GM21619 (cell line): ENCODE measurements around the gene TTLL6.
A peak's percentile ranks its signal among the peaks of the same experiment; 100 is the strongest.
"Not testable (repeated sequence)": the region's sequence is repeated elsewhere in the genome, so short reads cannot be mapped to it uniquely, and the experiment has no call there.

ENCODE experiments used
- ATAC-seq: cut with Tn5 transposase; IDR thresholded peaks from one replicate; pipeline ENCODE4 v1.9.1; 2021; ENCODE audit not compliant: unreplicated experiment

Gene TTLL6

DNA sequence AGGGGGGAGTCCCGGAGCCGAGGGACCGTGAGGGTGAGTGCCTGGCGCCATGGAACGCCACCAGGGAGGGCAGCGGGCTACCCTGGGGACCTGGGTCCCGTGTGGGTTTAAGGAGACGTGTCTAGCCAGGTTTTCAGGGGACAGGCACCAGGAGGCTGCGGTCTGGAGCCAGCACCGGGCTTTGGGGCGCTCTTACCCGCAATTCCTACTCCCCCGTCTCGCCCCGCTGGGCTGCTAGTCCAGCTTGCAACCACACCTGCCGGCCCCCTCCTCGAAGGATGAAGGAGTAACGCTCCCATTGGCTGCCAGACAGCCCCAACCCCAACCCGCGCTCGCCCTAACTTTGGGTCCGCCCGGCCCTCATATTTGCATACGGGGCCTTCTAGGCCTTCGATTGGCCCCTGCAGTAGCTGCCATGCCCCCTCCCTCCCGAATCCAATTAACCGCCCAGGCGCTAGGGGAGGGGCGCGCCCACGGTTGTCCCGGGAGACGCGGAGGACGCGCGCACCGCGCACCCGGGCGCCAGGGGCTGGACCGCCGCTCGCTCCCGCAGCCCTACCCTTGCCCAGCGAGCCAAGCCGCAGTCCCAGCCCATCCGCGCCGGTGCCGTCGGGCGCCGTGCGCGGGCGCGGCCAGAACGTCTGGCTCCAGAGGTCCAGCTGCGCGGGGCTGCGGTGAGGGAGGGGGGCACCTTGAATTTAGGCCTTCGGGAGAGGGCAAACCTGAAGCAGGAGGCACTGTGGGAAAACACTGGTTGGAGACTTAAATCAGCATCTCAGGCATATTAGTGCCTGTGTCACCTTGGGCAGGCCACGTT is at the start of gene TTLL6:
TTLL6 (minus strand) TSS at position 456 of the 817 bp plus-strand sequence; CDS start at position 299, 157 bp downstream.
- ATAC-seq: no peak

DNA sequence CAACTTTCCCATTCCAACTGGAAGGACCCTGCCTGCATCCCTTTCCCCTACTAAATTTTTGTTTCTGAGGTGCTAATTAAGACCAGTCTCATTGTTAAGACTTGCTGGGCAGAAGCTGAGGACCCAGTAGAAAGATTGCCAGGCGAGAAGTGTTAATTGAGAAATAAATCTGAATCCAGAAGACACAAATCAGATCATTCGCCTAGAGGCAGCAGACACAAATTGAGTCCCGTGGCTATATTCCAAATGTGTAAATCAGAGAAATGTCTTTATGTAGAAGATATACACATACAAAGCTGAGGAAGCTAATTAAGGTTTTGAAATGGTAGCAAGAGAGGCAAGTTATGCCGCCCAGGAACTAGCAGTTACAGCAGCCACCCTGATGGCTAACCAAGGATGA is 43.4 kb upstream of the TTLL6 start:
- ATAC-seq: no peak

DNA sequence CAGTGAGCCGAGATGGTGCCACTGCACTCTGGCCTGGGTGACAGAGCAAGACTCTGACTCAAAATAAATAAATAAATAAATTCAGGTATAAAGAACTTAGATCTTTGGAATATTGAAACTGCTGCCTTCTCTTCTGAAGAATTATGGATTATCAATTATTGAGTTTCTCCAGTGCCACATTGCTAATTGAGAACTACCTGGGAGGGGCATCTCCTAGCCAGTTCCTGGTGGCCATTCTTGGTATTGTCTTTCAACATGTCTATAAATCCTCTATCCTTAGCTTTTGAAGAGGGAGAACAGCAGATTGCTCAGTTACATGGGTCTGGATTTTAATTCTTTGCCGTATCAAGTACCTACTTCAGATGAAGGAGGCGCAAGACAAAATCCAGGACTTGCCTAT is 43.0 kb upstream of the TTLL6 start:
- no peak for ATAC-seq

DNA sequence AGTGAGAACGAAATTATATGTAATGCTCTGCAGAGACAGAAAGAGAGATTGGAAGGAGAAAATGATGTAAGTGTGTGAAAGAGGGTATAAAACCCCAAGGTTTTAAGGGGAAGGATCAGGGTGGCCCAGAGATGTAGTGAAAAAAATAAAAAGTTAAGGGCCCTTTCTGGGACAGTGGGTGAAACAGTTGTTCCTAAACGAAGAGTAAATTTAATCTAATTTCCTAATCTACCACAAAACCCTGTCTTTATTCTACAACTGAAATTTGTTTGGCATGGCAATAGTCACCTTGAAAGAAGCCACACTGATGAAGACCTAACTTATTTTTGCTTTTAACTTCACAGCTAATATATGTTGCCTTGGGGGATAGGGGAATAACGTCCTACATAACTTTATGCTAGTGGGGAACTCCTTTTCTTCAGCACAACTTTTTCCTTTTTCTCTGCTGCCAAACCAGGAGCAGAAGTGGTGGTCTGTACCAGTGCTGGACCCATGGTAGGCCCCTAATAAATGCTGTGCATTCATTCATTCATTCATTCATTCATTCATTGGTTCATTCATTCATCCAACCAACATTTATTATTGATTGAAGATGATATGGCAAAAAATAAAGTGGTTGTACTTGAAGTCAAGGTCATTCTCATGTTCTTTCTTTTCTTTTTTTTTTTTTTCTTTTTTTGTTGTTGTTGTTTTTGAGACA is 39.2 kb upstream of the TTLL6 start:
- ATAC-seq: no peak

DNA sequence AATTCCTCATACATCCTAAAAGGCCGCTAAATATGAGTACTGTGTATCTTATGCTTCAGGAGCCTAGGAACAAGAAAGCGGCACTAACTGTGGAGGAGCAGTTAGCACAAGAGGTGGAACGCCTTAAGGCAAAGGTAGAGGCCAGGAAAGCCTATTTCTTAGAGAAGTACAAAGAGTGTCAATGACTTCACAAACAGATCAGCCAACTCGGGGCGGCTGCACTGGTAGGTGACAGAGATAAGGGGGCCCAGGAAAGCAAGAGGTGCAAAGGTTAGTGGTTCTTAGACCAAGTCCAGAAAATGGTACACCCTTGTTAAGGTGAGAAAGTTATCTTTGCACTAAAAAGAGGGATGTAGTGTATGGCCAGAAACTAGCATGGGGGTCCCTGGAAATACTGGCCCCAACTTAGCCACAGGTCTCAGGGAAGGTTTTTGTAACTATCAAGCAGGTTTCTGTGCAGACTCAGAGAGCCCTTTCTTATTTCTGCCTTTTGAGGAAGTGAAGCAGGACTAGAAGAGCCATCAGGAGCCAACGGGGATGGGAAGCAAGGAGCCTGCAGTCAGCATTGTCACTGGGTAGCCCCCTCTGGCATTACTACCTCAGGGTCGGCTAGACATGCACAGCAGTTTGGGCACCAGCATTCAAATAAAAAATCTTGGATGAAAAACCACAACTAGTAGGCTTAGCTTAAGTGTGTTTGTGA is 37.9 kb upstream of the TTLL6 start:
- ATAC-seq: no peak

DNA sequence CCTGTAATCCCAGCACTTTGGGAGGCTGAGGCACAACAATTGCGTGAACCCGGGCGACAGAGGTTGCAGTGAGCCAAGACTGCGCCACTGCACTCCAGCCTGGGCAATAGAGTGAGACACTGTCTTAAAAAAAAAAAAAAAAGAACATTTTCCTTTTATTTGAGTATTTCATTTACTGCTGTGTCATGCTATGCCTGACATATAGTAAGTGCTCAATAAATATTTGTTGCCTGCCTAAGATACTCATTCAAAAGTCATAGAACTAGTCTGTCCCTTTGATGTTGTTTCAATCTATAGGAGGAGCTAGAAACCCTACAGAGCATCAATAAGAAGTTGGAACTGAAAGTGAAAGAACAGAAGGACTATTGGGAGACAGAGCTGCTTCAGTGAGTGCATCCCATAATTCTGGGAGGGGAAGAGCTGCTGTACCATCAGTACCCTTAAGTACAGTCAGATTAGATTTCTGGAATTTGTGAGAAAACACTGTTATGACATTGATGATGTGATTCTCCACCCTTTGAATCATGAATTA is 33.8 kb upstream of the TTLL6 start:
- no peak for ATAC-seq

DNA sequence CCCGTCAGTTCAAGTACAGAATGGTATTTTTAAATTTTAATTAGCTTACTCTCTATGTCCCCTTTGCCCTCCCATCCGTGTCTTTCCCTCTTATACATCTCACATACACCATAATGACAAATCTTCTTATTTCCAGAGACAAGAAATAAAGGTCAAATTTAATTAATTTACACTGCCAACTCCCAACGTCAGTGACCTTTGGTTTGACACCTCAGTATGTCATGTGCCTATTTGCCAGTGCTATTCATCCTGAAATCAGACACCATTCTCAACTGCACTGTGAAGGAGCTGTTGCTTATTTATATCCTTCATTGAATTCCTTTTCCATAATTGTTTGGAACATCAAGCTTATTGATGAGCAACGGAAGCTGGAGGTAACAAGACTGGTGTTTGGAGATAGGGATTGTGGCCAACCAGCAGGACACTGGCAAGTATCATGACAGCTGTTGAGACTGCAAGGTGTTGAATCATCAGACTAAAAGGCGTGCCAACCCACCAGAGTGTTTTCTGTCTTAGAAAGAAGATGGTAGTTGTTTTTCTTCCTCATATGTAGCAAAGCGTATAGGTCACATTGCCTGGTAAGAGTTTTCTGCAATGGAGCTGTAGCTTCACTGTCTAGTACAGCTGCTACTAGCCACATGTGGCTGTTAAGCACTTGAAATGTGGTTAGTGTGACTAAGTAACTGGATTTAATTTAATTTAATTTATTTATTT is 26.3 kb upstream of the TTLL6 start:
- no peak for ATAC-seq

DNA sequence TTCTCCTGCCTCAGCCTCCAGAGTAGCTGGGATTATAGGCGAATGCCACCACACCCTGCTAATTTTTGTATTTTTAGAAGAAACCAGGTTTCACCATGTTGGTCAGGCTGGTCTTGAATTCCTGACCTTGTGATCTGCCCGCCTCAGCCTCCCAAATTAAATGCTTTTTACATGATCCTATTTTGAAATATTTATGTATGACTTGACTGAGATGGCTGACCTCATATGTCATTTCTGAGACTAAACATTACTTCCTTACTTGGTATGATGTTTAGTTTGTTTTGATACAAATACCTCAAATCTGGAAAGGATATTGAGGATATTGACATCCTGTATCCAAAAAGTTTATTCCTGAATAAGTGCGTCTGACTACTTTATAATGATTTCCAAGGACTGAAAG is 25.7 kb upstream of the TTLL6 start:
- ATAC-seq: no peak

DNA sequence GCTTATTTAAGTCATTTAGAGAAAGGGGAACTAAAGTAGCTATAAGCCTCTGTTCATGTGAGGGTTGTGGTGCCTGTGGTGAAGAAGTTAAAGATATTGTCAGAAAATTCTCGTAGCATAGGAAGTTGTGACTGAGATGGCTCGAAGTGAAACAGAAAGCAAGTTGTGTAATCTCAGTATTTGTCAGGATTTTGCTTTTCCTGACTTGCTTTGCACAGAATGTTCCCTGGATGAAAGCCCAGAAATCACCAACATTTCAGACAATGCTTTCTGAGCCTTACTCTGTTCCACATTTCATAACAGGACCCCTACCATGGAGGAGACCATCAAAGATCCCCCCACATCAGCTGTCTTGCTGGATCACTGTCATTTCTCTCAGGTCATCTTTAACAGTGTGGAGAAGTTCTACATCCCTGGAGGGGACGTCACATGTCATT is 24.4 kb upstream of the TTLL6 start:
- ATAC-seq: peak; percentile 72

DNA sequence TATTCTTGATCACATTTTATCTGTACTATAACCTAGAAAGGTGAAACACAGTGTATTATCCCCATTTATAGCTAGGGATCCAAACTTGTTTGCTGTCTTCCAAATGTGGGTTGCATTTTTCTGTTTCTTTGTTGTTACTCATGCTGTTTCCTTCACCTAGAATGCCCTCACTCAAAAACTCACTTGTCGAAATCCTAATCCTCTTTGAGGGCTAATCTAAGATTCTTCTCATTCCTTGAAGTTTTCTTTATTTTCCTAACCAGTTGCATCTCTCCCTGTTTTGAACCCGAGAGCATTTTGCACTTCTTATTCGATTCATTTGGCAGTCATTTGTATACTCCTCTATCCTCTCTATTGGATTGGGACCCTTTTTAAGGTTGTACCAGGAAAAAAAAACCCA is 23.4 kb upstream of the TTLL6 start:
- no peak for ATAC-seq

DNA sequence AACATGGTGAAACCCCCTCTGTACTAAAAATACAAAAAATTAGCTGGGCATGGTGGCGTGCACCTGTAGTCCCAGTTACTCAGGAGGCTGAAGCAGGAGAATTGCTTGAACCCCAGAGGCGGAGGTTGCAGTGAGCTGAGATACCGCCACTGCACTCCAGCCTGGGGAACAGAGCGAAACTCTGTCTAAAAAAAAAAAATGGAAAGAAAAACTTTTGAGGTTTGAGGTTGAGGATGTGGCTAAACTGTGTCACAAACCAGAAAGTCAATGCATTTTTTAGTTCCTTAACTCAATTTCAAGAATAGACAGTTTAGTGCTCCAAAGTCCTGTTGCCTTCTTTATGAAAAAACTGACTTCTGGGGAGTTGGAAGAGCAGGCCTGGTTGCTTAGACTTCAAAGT is 20.4 kb upstream of the TTLL6 start:
- ATAC-seq: not testable (repeated sequence)

DNA sequence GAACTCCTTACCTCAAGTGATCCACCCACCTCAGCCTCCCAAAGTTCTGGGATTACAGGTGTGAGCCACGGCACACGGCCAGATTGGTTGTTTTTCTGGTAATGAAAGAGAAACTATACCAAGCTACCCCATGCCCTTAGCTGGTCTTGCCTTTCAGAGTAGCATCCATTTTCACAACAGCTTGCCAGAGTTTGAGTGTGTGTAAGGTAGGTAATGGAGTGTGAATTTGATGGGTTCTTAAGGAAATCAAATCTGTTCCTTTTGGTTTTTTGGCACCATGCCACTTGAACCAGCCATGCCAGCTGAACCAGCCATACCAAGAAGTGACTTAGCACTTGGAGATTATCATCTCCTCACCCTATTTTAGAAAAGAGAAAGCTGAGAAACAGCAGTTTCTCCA is 18.9 kb upstream of the TTLL6 start:
- no peak for ATAC-seq

DNA sequence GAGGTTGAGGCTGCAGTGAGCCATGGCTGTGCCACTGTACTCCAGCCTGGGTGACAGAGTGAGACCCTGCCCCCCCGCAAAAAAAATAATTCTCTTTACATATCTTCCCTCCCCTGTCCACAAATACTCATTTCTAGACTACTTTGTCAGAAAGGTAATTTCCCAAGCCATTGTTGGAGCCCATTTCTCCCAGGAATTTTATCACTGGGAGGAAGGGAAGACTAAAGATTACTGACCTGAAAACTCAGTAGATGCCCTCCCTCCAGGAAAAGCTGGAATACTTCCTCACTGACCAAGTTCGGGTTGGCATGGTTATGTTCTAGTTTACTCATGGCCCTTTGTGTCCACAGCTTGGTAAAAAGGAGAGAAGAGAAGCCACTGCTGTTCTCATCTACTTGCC is 17.9 kb upstream of the TTLL6 start:
- ATAC-seq: no peak

DNA sequence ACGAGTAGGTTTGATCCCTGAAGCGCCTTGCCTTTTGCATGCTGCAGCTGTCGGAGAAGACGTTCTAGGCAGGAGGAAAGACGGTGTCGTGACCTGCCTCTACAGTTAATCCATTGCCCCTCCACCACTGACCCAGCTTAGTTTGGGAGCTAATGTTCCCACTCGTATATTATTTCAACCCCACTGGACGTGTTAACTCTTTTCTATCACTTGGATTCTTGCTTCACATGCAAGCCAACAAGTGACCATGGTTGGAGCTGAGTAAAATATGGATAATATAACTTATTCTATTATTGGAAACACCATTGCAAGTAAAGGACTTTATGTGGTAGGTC is 14.5 kb upstream of the TTLL6 start:
- ATAC-seq: no peak

DNA sequence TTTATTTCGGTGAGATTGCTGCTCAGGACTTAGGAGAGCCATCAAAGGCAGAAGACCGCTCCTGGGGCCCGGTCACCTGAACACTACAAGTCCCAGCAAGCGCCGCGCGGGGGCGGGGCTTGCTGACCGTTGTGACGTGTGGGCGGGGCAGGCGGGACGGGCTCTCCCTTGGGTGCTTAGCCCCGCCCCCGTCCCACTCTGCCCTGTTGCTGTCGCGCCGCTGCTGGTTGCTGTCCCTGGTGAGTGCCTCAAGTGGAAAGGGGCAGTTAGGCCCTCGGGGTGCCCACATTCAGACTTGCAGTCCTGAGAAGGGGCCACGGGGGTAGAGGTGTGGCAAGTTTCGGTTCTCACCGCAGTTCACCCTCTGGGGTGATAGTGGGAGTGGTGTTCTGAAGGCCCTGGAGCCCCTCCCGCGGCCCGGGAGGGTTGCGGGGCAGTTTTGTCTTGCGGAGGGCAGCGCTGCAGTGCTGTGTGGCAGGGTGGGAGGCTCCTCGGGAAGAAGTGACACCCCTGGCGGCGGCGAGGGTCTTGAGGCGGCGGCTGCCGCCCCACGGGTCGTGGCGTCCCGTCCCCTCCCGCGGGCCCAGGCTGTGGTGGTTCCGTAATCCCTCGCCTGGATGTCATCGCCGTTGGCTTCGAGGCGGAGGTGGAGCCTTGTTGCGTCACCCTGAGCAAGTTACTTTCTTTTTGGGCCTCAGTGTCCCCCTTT is 14.0 kb upstream of the TTLL6 start, which contains the start of gene CALCOCO2:
CALCOCO2 (plus strand) TSS at position 196 of the 709 bp plus-strand sequence. CDS start 10,673 bp downstream, outside the sequence.
- peak; percentile 79 for ATAC-seq

DNA sequence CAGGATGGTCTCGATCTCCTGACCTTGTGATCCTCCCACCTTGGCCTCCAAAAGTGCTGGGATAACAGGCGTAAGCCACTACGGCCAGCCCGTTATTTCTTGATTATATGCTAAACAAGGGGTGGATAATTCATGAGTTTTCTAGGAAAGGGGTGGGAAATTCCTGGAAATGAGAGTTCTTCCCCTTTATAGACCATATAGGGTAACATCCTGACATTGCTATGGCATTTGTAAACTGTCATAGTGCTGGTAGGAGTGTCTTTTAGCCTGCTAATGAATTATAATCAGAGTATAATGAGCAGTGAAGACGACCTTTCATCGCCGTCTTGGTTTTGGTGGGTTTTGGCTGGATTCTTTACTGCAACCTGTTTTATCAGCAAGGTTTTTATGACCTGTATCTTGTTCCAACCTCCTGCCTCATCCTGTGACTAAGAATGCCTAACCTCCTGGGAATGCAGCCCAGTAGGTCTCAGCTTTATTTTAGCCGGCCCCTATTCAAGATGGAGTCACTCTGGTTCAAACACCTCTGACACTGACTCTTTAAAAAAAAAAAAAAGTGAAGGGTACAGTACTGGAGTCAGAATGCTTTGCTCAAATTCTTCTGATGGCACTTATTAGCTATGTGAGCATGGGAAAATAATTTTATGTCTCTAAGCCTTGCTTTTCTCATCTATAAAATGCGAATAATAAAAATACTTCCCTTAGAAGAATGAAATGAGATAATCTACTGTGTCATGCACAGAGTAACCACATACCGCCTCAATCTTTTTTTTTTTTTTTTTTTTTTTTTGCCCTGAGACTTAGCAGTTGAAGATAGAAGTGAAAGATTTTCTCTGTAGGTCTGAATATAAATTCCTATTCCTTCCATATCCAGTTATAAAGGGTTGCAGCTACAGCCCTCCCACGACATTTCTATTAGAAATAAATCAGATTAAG is 8.7 kb upstream of the TTLL6 start:
- ATAC-seq: no peak

DNA sequence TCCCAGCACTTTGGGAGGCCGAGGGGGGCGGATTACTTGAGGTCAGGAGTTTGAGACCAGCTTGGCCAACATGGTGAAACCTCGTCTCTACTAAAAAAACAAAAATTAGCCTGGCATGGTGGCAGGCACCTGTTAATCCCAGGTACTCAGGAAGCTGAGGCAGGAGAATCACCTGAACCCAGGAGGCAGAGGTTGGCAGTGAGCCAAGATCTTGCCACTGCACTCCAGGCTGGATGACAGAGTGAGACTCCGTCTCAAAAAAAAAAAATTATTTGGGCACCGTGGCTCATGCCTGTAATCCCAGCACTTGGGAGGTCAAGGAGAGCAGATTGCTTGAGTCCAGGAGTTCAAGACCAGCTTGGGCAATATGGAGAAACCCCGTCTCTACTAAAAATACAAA is 3.9 kb upstream of the TTLL6 start:
- ATAC-seq: not testable (repeated sequence)

DNA sequence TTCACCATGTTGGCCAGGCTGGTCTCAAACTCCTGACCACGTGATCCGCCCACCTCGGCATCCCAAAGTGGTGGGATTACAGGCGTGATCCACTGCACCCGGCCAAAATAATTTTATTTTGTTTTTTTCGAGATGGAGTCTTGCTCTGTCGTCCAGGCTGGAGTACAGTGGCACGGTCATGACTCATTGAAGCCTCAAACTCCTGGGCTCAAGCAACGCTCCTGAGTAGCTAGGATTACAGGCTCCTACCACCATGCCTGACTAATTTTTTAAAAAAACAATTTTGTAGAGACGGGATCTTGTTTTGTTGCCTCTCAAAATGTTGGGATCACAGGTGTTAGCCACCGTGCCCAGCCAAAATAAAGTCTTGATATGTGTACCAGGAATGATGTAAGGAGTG is 2.4 kb upstream of the TTLL6 start:
- ATAC-seq: no peak

DNA sequence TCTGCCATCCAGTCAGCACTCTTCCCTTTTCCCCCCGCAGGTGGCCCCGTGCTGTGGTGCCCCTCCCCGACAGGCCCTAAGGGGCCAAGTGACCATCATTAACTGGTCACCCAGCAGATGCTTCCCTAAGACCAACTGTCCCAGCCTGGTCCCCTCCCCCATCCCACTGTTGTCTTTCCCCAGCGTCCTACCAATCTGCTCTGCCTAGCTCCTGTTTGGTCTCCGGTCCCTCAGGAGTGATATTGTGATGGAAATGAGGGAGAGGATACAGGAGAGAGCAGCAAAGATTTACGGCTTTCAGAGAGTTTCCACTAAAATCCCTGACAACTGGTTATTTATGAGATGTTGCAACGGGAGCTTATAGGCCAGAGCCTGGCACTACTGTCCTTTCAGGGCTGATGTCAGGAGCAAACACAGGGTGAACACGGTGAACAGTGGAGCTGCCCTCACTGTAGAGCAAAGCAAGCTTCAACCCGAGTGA is 1.4 kb upstream of the TTLL6 start:
- no peak for ATAC-seq
